K562 (cell line): ENCODE measurements around the gene ATXN1. TPM values are rescaled to one million over a fixed set of nuclear protein-coding genes. Genes with fewer than 3 reads are reported as not detected.
A peak's percentile ranks its signal among the peaks of the same experiment; 100 is the strongest.

Source experiments
- ADNP ChIP-seq: fragments of 200-800 bp; sonication (Bioruptor generic); IDR thresholded peaks from 2 replicates; pipeline ENCODE4 v1.6.1; 2016; ENCODE audit warnings: missing genetic modification characterization, missing compliant biosample characterization
- ATF7 ChIP-seq: fragments of 450-650 bp; IDR thresholded peaks from 2 replicates; pipeline ENCODE4 v1.7.1; 2014; ENCODE audit warnings: mild to moderate bottlenecking, moderate library complexity
- C11orf30 ChIP-seq: fragments of 450-650 bp; IDR thresholded peaks from 2 replicates; pipeline ENCODE4 v1.6.1; 2016; ENCODE audit warnings: low read depth, mild to moderate bottlenecking
- ELF4 ChIP-seq: fragments of 450-650 bp; formaldehyde crosslinking; IDR thresholded peaks from 2 replicates; pipeline ENCODE4 v1.4.0; 2022; ENCODE audit warnings: missing genetic modification characterization
- HDAC3 ChIP-seq: fragments of 450-650 bp; IDR thresholded peaks from 2 replicates; pipeline ENCODE4 v1.6.1; 2018; ENCODE audit warnings: borderline replicate concordance, mild to moderate bottlenecking, moderate library complexity; ENCODE audit not compliant: partially characterized antibody
- JUNB ChIP-seq: fragments of 450-650 bp; formaldehyde crosslinking; conservative IDR thresholded peaks from 2 replicates; pipeline ENCODE4 v1.4.0; 2020; ENCODE audit warnings: mild to moderate bottlenecking
- MCM5 ChIP-seq: fragments of 450-650 bp; IDR thresholded peaks from 2 replicates; pipeline ENCODE4 v1.6.1; 2016; ENCODE audit warnings: low read depth
- NONO ChIP-seq, 2 experiments: fragments of 200-400 bp in 1 of 2; fragments of 450-650 bp in 1 of 2; formaldehyde crosslinking in 1 of 2; IDR thresholded peaks; 2 replicates each; pipeline ENCODE4 v1.6.1; 2017; ENCODE audit warnings: low read depth in 2 of 2, mild to moderate bottlenecking in 2 of 2, moderate library complexity in 2 of 2, low read length in 1 of 2
- SAP30 ChIP-seq: fragments of 200-600 bp; sonication (generic); IDR thresholded peaks from 2 replicates; pipeline ENCODE4 v1.6.1; 2012; ENCODE audit warnings: borderline replicate concordance, low read depth, mild to moderate bottlenecking, moderate library complexity, low read length, control low read depth, inconsistent platforms; ENCODE audit not compliant: insufficient read depth, poor library complexity, severe bottlenecking
- SREBF1 ChIP-seq: fragments of 150-350 bp; IDR thresholded peaks from 2 replicates; pipeline ENCODE4 v1.6.1; 2014; ENCODE audit warnings: antibody characterized with exemption, low read depth, low read length, borderline replicate concordance
- TCF3 ChIP-seq: sonication (generic); formaldehyde crosslinking; IDR thresholded peaks from 2 replicates; pipeline ENCODE4 v1.4.0; 2020; ENCODE audit warnings: mild to moderate bottlenecking, missing genetic modification reagents
- ZNF436 ChIP-seq: fragments of 250-450, 450-650 bp; sonication (Bioruptor Pico); formaldehyde crosslinking; IDR thresholded peaks from 2 replicates; pipeline ENCODE4 v1.7.0; 2020; ENCODE audit warnings: mild to moderate bottlenecking
- polyA plus RNA-seq, 8 experiments: library from polyadenylated mRNA; depleted of rRNA in 4 of 8; stranded (reverse) in 5 of 8; unstranded in 3 of 8; fragments of >200 nt; fragmentation: Nextera tagmentation in 2 of 8; fragmentation: Illumina TruSeq in 1 of 8; extraction: Ambion mirVana in 2 of 8; extraction: Trizol in 1 of 8; gene quantifications; 2 replicates each; pipeline versions ENCODE4 v1.2.1 to v1.2.3, GENCODE V29; 2011 to 2014; ENCODE audit warnings: inconsistent platforms in 1 of 8, missing spikeins in 1 of 8
- total RNA-seq, 7 experiments: library from RNA; depleted of rRNA in 6 of 7; stranded (reverse); fragments of >200 nt in 6 of 7; fragmentation: Illumina TruSeq in 2 of 7; extraction: Trizol in 2 of 7; gene quantifications; 2 replicates each; pipeline versions ENCODE4 v1.2.1 to v1.2.3, GENCODE V29; 2011 to 2021; ENCODE audit warnings: low replicate concordance in 1 of 7
- TF ChIP-seq, protein P1 (sequence below): fragments of 450-650 bp; IDR thresholded peaks from 2 replicates; pipeline ENCODE4 v1.6.1; 2016; ENCODE audit warnings: mild to moderate bottlenecking, moderate library complexity
- TF ChIP-seq, protein P2 (sequence below): fragments of 450-650 bp; conservative IDR thresholded peaks from 2 replicates; pipeline ENCODE4 v1.6.1; 2016; ENCODE audit warnings: missing genetic modification characterization, low read depth, mild to moderate bottlenecking, control low read depth, missing compliant biosample characterization

Gene ATXN1
- total and polyA plus RNA-seq, 9 of the 15 experiments (the other 6 are each of a cell fraction or from before 2014, with no cell fraction given): under 0.01 to 1.2 (median 0.58) TPM

DNA sequence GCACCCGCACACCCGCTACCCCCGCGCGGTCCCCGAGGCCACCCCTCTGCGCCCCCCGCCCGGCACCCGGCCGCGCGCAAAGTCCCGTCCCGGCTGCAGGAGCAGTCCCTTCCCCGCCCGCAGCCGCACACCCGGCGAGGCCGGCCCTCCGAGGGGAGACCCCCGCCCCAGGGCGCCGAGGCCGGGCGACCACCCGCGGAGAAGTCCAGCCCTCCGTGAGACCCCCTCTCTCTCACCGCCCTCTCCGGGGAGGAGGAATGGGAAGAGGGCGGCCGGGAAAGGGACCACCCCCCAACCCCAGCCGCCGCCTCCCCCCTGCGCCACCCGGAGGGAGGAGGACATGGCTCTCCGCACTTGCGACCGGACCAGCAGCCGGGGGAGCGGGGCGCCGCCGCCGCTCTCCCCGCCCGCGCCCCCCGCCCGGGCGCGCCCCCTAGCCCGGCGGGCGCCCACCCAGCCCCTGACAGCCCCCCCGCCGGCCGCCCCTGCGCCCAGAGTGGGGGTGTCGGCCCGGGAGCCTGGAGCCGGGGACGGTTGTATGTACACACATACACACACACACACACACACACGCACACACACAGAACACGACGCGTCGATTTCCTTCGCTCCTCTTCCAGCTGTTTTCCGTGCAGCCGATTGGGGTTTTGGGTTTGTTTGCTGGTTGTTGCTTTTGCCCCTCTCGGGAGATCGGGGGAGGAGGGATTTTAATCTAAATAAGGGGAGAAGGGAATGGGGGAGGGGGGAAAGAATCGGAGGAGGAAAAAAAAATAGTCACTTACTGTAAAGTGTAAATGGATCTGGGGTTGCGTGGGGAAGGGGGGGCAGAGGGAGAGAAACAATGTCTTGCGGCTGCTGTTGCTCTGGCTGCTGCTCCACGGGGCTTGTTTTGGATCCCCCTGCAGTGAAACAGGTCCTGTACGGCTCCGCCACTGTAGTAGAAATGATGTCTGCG is at the start of gene ATXN1 (continued):
- TF ChIP-seq, protein P1, sequence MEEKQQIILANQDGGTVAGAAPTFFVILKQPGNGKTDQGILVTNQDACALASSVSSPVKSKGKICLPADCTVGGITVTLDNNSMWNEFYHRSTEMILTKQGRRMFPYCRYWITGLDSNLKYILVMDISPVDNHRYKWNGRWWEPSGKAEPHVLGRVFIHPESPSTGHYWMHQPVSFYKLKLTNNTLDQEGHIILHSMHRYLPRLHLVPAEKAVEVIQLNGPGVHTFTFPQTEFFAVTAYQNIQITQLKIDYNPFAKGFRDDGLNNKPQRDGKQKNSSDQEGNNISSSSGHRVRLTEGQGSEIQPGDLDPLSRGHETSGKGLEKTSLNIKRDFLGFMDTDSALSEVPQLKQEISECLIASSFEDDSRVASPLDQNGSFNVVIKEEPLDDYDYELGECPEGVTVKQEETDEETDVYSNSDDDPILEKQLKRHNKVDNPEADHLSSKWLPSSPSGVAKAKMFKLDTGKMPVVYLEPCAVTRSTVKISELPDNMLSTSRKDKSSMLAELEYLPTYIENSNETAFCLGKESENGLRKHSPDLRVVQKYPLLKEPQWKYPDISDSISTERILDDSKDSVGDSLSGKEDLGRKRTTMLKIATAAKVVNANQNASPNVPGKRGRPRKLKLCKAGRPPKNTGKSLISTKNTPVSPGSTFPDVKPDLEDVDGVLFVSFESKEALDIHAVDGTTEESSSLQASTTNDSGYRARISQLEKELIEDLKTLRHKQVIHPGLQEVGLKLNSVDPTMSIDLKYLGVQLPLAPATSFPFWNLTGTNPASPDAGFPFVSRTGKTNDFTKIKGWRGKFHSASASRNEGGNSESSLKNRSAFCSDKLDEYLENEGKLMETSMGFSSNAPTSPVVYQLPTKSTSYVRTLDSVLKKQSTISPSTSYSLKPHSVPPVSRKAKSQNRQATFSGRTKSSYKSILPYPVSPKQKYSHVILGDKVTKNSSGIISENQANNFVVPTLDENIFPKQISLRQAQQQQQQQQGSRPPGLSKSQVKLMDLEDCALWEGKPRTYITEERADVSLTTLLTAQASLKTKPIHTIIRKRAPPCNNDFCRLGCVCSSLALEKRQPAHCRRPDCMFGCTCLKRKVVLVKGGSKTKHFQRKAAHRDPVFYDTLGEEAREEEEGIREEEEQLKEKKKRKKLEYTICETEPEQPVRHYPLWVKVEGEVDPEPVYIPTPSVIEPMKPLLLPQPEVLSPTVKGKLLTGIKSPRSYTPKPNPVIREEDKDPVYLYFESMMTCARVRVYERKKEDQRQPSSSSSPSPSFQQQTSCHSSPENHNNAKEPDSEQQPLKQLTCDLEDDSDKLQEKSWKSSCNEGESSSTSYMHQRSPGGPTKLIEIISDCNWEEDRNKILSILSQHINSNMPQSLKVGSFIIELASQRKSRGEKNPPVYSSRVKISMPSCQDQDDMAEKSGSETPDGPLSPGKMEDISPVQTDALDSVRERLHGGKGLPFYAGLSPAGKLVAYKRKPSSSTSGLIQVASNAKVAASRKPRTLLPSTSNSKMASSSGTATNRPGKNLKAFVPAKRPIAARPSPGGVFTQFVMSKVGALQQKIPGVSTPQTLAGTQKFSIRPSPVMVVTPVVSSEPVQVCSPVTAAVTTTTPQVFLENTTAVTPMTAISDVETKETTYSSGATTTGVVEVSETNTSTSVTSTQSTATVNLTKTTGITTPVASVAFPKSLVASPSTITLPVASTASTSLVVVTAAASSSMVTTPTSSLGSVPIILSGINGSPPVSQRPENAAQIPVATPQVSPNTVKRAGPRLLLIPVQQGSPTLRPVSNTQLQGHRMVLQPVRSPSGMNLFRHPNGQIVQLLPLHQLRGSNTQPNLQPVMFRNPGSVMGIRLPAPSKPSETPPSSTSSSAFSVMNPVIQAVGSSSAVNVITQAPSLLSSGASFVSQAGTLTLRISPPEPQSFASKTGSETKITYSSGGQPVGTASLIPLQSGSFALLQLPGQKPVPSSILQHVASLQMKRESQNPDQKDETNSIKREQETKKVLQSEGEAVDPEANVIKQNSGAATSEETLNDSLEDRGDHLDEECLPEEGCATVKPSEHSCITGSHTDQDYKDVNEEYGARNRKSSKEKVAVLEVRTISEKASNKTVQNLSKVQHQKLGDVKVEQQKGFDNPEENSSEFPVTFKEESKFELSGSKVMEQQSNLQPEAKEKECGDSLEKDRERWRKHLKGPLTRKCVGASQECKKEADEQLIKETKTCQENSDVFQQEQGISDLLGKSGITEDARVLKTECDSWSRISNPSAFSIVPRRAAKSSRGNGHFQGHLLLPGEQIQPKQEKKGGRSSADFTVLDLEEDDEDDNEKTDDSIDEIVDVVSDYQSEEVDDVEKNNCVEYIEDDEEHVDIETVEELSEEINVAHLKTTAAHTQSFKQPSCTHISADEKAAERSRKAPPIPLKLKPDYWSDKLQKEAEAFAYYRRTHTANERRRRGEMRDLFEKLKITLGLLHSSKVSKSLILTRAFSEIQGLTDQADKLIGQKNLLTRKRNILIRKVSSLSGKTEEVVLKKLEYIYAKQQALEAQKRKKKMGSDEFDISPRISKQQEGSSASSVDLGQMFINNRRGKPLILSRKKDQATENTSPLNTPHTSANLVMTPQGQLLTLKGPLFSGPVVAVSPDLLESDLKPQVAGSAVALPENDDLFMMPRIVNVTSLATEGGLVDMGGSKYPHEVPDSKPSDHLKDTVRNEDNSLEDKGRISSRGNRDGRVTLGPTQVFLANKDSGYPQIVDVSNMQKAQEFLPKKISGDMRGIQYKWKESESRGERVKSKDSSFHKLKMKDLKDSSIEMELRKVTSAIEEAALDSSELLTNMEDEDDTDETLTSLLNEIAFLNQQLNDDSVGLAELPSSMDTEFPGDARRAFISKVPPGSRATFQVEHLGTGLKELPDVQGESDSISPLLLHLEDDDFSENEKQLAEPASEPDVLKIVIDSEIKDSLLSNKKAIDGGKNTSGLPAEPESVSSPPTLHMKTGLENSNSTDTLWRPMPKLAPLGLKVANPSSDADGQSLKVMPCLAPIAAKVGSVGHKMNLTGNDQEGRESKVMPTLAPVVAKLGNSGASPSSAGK: no peak
- TF ChIP-seq ELF4 (CRISPR knock-in tag) (peak; percentile 67; the same call in 1 of the 2 replicates), C11orf30 (no peak), NONO (IDR thresholded peaks at IDR 0.05; ENCODE audit: low read depth in 2 of 2, low read length in 1 of 2) (no peak), MCM5 (no peak), SREBF1 (no peak), ADNP (tag) (no peak), JUNB (CRISPR knock-in tag) (no peak), SAP30 (peak; percentile 32), ATF7 (no peak), ZNF436 (CRISPR knock-in tag) (no peak), TCF3 (no peak), HDAC3 (no peak)
- TF ChIP-seq, protein P2, sequence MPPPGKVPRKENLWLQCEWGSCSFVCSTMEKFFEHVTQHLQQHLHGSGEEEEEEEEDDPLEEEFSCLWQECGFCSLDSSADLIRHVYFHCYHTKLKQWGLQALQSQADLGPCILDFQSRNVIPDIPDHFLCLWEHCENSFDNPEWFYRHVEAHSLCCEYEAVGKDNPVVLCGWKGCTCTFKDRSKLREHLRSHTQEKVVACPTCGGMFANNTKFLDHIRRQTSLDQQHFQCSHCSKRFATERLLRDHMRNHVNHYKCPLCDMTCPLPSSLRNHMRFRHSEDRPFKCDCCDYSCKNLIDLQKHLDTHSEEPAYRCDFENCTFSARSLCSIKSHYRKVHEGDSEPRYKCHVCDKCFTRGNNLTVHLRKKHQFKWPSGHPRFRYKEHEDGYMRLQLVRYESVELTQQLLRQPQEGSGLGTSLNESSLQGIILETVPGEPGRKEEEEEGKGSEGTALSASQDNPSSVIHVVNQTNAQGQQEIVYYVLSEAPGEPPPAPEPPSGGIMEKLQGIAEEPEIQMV (tag): no peak
